K562 (cell line): ENCODE results near the gene DNAJB12. TPM values are rescaled to one million over a fixed set of nuclear protein-coding genes. Genes with fewer than 3 reads are reported as not detected.
A peak's percentile ranks its signal among the peaks of the same experiment; 100 is the strongest.

Experiments
- ELK1 ChIP-seq: sonication (generic); formaldehyde crosslinking; IDR thresholded peaks from 2 replicates; pipeline ENCODE4 v1.8.1; 2022; ENCODE audit warnings: missing genetic modification reagents
- GTF3C2 ChIP-seq: IDR thresholded peaks from 3 replicates; pipeline ENCODE4 v1.6.1; 2011; ENCODE audit warnings: borderline replicate concordance, mild to moderate bottlenecking, moderate library complexity; ENCODE audit not compliant: insufficient read length; ENCODE audit errors: extremely low read depth
- HDAC1 ChIP-seq, 2 experiments: fragments of 450-650 bp; IDR thresholded peaks; 2 replicates each; pipeline ENCODE4 v1.6.1; 2016 to 2017; ENCODE audit warnings: inconsistent platforms in 1 of 2, mild to moderate bottlenecking in 1 of 2, moderate library complexity in 1 of 2
- L3MBTL2 ChIP-seq: fragments of 450-650 bp; IDR thresholded peaks from 2 replicates; pipeline ENCODE4 v1.6.1; 2016; ENCODE audit warnings: mild to moderate bottlenecking, moderate library complexity
- MGA ChIP-seq: fragments of 450-650 bp; IDR thresholded peaks from 2 replicates; pipeline ENCODE4 v1.6.1; 2016; ENCODE audit warnings: mild to moderate bottlenecking, moderate library complexity
- MLLT1 ChIP-seq, 2 experiments: fragments of 450-650 bp; IDR thresholded peaks; 2 replicates each; pipeline ENCODE4 v1.6.1; 2016
- PHF8 ChIP-seq: fragments of 200-600 bp; sonication (generic); IDR thresholded peaks from 2 replicates; pipeline ENCODE4 v1.6.1; 2012; ENCODE audit warnings: mixed run types, mild to moderate bottlenecking, inconsistent platforms, low read length, moderate library complexity, borderline replicate concordance
- RBM17 ChIP-seq: fragments of 200-400 bp; formaldehyde crosslinking; IDR thresholded peaks from 2 replicates; pipeline ENCODE4 v1.6.1; 2017; ENCODE audit warnings: low read depth, mild to moderate bottlenecking, low read length, borderline replicate concordance
- YBX1 ChIP-seq: fragments of 450-650 bp; IDR thresholded peaks from 2 replicates; pipeline ENCODE4 v1.7.1; 2016; ENCODE audit warnings: mild to moderate bottlenecking
- ZC3H4 ChIP-seq: sonication (generic); formaldehyde crosslinking; IDR thresholded peaks from 2 replicates; pipeline ENCODE4 v1.9.0; 2021; ENCODE audit warnings: missing genetic modification reagents, borderline replicate concordance
- ZFP30 ChIP-seq: fragments of 250-450 bp; sonication (Bioruptor Pico); IDR thresholded peaks from 2 replicates; pipeline ENCODE4 v1.8.0; 2022; ENCODE audit warnings: moderate library complexity, mild to moderate bottlenecking, inconsistent platforms, borderline replicate concordance
- polyA plus RNA-seq, 8 experiments: library from polyadenylated mRNA; depleted of rRNA in 4 of 8; stranded (reverse) in 5 of 8; unstranded in 3 of 8; fragments of >200 nt; fragmentation: Nextera tagmentation in 2 of 8; fragmentation: Illumina TruSeq in 1 of 8; extraction: Ambion mirVana in 2 of 8; extraction: Trizol in 1 of 8; gene quantifications; 2 replicates each; pipeline versions ENCODE4 v1.2.1 to v1.2.3, GENCODE V29; 2011 to 2014; ENCODE audit warnings: inconsistent platforms in 1 of 8, missing spikeins in 1 of 8
- total RNA-seq, 7 experiments: library from RNA; depleted of rRNA in 6 of 7; stranded (reverse); fragments of >200 nt in 6 of 7; fragmentation: Illumina TruSeq in 2 of 7; extraction: Trizol in 2 of 7; gene quantifications; 2 replicates each; pipeline versions ENCODE4 v1.2.1 to v1.2.3, GENCODE V29; 2011 to 2021; ENCODE audit warnings: low replicate concordance in 1 of 7

Gene DNAJB12
- total and polyA plus RNA-seq, 9 of the 15 experiments (the other 6 are each of a cell fraction or from before 2014, with no cell fraction given), result 3.5 to 31.5 (median 20.3) TPM

- TF ChIP-seq MGA (no peak), GTF3C2 (no peak), ZC3H4 (CRISPR knock-in tag) (no peak), RBM17 (no peak), ELK1 (CRISPR knock-in tag) (no peak), MLLT1 (IDR thresholded peaks at IDR 0.05) (no peak), ZFP30 (no peak), YBX1 (no peak), PHF8 (peak; percentile 50; the same call in 1 of the 2 replicates), HDAC1 (IDR thresholded peaks at IDR 0.05) (peak in 1 of 2 experiments; percentile 61; a peak in 2 of 4 replicates), L3MBTL2 (0 out of 2 replicates have a peak, but pooled peaks have one; percentile 12)
Measured at GRCh38 chr10:72353965-72354355, 759 bp downstream of the DNAJB12 start (continued).
